Activated CD4-positive, alpha-beta T cell treated with anti-CD3 and anti-CD28 coated beads, Interleukin-2, amount 50 U/mL, for 1 hour (primary cell): ENCODE data around the gene MBD3.

ENCODE experiments used
- DNase-seq: peaks from one replicate; pipeline ENCODE4 v3.0.0-alpha.2; 2020

MBD3 gene

GRCh38 chr19:1592024-1592754, 476 bp downstream of the MBD3 start:
- peak; percentile 79 for DNase-seq

- no peak for DNase-seq
These were observed 1.1 kb downstream of the MBD3 start for GRCh38 chr19:1591421-1592023.

- peak; percentile 28 for DNase-seq
These were observed 1.8 kb downstream of the MBD3 start for GRCh38 chr19:1590641-1591397.

- no peak for DNase-seq
These were observed 4.8 kb downstream of the MBD3 start for GRCh38 chr19:1587872-1588271.

- no peak for DNase-seq
These were observed 7.5 kb downstream of the MBD3 start for GRCh38 chr19:1585243-1585580.

GRCh38 chr19:1584500-1585242, 8.0 kb downstream of the MBD3 start:
- no peak for DNase-seq

- no peak for DNase-seq
These were observed 10.5 kb downstream of the MBD3 start for GRCh38 chr19:1582201-1582600.

- no peak for DNase-seq
These were observed 11.7 kb downstream of the MBD3 start for GRCh38 chr19:1580957-1581356.

GRCh38 chr19:1580382-1580781, 12.3 kb downstream of the MBD3 start:
- no peak for DNase-seq

GRCh38 chr19:1579222-1579621, 13.4 kb downstream of the MBD3 start:
- no peak for DNase-seq

GRCh38 chr19:1577929-1578618, 14.6 kb downstream of the MBD3 start:
- DNase-seq = no peak

- no peak for DNase-seq
These were observed 15.4 kb downstream of the MBD3 start for GRCh38 chr19:1577090-1577928.

- no peak for DNase-seq
These were observed 16.2 kb downstream of the MBD3 start for GRCh38 chr19:1576242-1577089.

- no peak for DNase-seq
These were observed 17.1 kb downstream of the MBD3 start for GRCh38 chr19:1575323-1576241.

- DNase-seq = no peak
These were observed 18.1 kb downstream of the MBD3 start for GRCh38 chr19:1574354-1575136.

GRCh38 chr19:1572795-1573194, 19.9 kb downstream of the MBD3 start:
- no peak for DNase-seq

GRCh38 chr19:1571358-1571757, 21.3 kb downstream of the MBD3 start:
- DNase-seq = no peak

GRCh38 chr19:1570836-1571235, 21.8 kb downstream of the MBD3 start:
- DNase-seq = no peak

GRCh38 chr19:1569997-1570396, 22.7 kb downstream of the MBD3 start:
- no peak for DNase-seq
